Fibroblast of skin of abdomen (primary cell): ENCODE data around the gene TAS2R60.
"Not testable (repeated sequence)": the region's sequence is repeated elsewhere in the genome, so short reads cannot be mapped to it uniquely, and the experiment has no call there.

Source experiments
- DNase-seq: peaks from one replicate; pipeline ENCODE4 v3.0.0-alpha.2; 2013

The TAS2R60 gene

DNA sequence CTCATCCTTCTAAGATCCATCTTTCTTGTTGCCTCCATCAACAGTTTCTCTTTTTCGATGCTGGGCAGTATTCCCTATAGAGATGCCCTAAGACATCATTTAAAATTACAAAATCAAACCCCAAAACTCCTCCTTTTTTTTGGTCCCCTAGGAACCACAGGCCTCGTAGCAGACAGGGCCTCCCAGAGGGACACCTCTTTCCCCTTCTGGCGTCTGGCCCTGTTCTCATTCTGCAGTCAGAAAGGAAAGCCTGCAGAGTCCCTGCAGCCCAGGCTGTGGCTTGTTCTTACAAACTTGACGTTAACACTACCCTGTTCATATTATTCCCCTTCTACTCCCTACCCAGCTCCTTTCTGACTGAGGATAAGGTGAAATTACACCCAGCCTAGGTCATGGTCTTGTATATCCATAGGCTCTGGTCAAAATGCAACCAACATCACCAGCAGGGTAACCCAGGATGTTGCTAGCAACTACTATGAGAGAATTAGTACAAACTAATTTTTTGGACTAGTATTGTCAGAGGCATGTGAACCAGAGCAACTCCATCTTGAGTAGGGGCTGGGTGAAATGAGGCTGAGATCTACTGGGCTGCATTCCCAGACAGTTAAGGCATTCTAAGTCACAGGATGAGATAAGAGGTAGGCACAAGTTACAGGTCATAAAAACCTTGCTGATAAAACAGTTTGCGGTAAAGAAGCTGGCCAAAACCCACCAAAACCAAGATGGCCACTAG, 31.1 kb upstream of the TAS2R60 start:
- DNase-seq: no peak

DNA sequence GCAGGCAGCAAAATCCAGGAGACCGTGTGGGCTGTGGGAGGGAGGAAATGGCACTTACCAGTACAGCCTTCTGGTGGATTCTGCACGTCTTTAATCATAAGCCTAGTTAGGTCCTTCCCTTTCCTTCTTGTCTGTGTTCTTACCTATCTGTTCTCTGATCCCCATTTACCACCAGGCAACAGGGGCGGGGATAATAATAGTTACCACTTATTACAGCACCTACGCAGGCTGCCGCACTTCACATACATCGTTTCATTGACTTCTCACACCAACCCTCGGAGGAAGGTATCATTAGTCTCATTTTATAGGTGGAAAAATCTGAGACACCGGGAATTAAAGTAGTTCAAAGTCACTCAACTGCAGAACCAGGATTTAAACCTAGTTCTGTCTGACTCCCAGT, 30.1 kb upstream of the TAS2R60 start:
- no peak for DNase-seq

DNA sequence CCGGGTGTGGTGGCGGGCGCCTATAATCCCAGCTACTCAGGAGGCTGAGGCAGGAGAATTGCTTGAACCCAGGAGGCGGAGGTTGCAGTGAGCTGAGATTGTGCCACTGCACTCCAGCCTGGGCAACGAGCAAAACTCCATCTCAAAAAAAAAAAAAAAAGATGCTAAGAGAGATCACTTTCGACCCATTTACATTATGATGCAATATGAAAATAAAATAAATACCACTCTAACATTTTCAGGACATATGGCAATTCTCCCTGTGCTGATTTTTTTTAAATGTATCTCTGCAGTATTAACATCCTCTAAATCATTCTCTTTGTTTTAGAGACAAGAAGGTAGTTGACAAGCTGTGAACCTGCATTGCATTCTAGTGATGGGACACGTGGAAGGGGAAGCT, 28.0 kb upstream of the TAS2R60 start:
- not testable (repeated sequence) for DNase-seq

DNA sequence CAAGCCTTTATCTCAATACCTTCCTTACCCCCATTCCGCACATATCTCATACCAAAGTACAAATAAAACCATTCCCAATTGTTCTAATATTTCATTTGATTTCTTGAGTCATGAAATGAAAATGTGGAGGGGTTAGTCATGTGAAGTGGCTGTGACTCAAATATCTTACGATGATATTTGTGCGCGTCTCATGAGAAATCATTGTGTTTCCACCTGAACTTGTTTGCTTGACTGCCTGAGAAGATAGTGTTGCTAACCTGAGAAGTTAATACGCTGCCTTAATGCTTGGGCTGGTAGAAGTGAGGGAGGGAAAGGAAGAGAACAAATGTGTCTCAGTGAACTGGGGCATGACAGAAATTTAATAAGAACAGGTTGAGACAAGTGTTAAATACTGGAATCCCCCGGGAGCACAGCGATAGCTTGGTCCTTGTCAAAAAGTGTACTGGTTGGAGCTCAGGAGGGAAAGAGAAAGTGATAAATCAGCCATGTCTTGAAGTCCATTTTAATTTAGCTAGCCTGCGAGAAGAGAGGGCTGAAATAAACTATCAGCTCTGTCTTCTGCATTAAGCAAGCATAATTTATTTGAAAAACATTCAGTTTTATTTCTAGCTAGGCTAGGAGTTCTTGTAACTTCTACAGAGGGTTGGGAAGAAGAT, 27.4 kb upstream of the TAS2R60 start:
- DNase-seq: no peak

DNA sequence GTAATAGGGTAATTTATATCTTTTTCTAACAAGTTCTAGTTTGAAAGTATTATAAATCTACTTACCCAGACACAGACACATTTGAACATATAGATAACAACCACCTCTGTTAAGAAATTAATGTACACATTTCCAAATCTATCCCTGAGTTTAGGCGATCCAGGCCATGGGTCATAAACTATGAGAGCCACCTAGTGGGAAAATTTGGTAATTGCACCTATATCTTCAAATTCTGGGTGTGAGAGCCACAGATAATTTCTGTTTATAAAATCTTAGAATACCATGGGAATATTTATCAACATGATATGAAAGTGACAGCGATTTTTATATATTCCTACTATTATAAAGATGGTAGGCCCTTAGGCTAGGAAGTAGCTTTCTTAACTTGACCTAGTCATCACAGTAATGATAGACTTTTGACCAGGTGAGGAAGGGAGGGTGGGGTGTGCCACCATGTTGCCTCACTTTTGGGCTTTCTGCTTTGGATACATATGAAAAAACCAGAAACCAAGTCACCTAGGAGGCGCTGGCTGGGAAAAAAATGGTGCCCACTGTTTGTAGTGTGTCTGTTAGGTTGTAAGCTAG, 26.6 kb upstream of the TAS2R60 start:
- DNase-seq: peak; percentile 54

DNA sequence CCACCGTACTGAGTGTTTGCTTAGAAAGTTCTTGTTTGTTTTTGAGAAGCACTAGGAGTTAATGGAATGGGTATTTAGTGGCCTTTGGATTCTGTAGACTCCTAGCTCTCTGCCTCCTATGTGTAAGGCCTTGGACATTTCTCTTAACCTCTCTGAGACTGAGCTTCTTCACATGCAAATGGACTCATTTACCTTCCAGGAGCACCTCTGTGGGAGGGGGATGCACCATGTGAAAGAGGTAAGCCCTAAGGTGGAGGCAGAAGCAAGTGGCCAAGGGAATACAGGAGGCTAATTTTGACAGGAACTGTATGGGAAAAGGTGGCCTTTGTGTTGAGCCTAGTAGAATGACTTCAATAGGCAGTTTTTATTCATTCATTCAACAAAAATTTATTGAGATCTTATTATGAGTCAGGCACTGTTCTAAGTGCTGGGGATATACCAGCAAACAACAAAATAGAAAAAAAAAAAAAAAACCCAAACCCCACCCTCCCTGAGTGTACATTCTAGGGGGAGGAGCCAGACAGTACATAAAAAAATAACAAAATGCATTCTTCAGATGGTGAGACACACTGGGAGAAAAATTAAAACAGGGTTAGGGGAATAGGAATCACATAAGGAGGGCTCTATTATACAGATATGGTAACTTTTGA, 25.4 kb upstream of the TAS2R60 start:
- no peak for DNase-seq

GRCh38 chr7:143418681-143419458, 24.4 kb upstream of the TAS2R60 start:
- DNase-seq: no peak

DNA sequence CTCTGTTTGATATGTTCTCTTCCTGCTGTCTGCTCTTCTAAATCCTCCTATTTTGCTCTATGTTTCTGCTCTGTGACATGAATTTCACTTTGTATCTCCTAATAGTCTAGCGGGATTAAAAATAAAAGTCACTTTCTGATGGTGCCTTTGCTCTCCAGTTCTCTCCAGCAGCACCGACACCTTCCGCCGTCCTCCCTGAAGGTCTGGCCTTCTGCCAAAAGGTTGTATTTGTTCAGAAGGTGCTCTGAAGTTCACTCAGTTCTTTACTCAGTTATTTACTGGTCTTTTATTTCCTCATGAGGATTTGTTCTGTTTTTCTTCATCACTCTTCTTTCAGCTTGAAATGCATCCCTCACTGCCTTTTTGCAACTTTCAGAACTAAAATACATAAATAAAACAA, 23.4 kb upstream of the TAS2R60 start:
- DNase-seq: no peak

DNA sequence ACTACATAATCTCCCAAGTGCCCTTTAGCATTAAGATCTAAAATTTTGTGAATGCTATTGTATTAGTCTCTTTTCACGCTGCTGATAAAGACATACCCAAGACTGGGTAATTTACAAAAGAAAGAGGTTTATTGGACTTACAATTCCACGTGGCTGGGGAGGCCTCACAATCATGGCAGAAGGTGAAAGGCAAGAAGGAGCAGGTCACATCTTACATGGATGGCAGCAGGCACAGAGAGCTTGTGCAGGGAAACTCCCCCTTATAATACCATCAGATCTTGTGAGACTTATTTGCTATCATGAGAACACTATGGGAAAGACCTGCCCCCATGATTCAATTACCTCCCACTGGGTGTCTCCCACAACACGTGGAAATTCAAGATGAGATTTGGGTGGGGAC, 22.6 kb upstream of the TAS2R60 start:
- DNase-seq: not testable (repeated sequence)

- no peak for DNase-seq
Observed at GRCh38 chr7:143422033-143422432, 21.2 kb upstream of the TAS2R60 start.

- DNase-seq: not testable (repeated sequence)
Observed at GRCh38 chr7:143424476-143424875, 18.8 kb upstream of the TAS2R60 start.

- no peak for DNase-seq
Observed at GRCh38 chr7:143426479-143427142, 16.6 kb upstream of the TAS2R60 start.

- no peak for DNase-seq
Observed at GRCh38 chr7:143429770-143430698, 13.2 kb upstream of the TAS2R60 start.

- no peak for DNase-seq
Observed at GRCh38 chr7:143431109-143431508, 12.1 kb upstream of the TAS2R60 start.

DNA sequence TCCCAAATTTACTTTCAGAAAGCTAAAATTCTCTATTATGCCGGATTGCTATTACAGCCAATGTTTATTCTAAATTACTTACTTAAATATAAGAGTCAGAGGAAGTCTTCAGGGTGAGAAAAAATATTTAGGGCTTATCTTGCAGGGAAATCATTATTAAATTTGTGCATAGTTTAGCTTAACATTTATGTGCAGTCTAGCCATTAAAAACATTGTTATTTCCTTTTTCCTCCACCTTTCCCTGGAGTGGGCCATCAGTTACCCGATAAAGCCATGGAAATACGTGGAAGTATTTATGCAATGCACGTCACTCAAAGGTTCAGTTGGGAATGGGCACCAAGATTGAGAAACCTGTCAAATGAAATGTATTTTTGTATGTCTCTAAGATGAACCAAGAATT, 9.5 kb upstream of the TAS2R60 start:
- no peak for DNase-seq

- DNase-seq: peak; percentile 21
Observed at GRCh38 chr7:143434660-143435059, 8.6 kb upstream of the TAS2R60 start.

GRCh38 chr7:143435266-143435665, 8.0 kb upstream of the TAS2R60 start:
- DNase-seq: no peak

- no peak for DNase-seq
Observed at GRCh38 chr7:143436325-143436946, 6.8 kb upstream of the TAS2R60 start.

DNA sequence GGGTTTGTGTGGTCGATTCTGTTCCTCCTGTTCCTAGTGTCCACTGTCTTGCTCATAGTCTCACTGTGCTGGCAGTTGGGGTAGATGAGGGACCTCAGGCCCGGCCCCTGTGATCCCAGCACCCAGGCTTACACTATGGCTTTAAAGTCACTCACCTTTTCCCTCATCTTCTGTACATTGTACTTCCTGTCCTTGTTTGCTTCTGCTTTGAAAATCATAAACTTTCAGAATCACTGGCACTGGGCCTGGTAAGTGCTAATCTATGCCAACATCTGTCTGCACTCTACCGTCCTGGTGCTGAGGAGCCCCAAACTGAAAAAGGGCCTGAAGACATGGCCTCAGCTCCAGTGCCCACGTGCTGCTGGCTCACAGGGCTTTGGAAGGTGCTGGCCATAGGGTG, 5.7 kb upstream of the TAS2R60 start:
- DNase-seq: no peak

DNA sequence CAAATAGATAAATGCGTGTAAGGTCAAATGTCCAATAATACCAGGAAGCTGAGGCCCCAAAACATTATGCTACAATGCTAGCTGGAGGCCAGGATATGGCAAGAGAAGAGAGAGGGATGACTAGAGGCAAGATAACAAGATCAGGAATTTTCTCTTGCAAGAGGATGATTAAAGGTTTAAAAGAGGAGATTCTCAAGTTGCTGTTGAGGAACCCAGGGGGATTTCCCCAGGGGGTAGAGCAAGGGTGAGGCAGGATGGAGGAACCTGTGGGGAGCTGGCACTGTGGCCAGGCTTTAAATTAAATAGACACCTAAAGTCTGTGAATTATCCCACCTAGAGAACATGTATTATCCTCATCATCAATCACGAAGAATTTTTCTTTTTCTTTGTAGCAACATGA, 3.4 kb upstream of the TAS2R60 start:
- DNase-seq: no peak
